Measurements from ENCODE around the gene CLDN24. TPM values are rescaled to one million over a fixed set of nuclear protein-coding genes. Genes with fewer than 3 reads are reported as not detected.

CLDN24 gene
- total RNA-seq, 1 donor from 2014 or later = not detected

- H3K9ac ChIP-seq = no peak overlapping the region
- no peak overlapping the region for H3K27ac Mint-ChIP-seq
- H3K27me3 Mint-ChIP-seq (ENCODE audit: insufficient read depth, low read depth) = peaks cover 5% of the 10 kb centered on the region
- no peaks in the 10 kb centered on the region for H3K27me3 ChIP-seq
- no peak overlapping the region for H2AFZ ChIP-seq (replicated peaks)
- H3K36me3 ChIP-seq = peaks cover under 1% of the 10 kb centered on the region
- no peaks in the 10 kb centered on the region for H3K9me3 Mint-ChIP-seq
- H3K4me1 Mint-ChIP-seq = peaks cover 3% of the 10 kb centered on the region
- peaks cover 31% of the 10 kb centered on the region for H3K36me3 Mint-ChIP-seq
- H3K4me3 Mint-ChIP-seq = no peak overlapping the region
- no peak for DNase-seq (ENCODE audit: low spot score)
- TF ChIP-seq EZH2phosphoT487 (IDR thresholded peaks at IDR 0.05) (no peak), CTCF (IDR thresholded peaks at IDR 0.05) (no peak), EZH2 (IDR thresholded peaks at IDR 0.05) (no peak)
- no peak overlapping the region for H3K4me2 ChIP-seq
- H3K4me3 ChIP-seq = no peak overlapping the region
- no peaks in the 10 kb centered on the region for H4K20me1 ChIP-seq (ENCODE audit: low read depth)
- no peaks in the 10 kb centered on the region for H3K4me1 ChIP-seq
- no peaks in the 10 kb centered on the region for H3K79me2 ChIP-seq (ENCODE audit: low read depth)
- H3K27ac ChIP-seq = no peak overlapping the region
- no peaks in the 10 kb centered on the region for H3F3A ChIP-seq (ENCODE audit: low read depth)
- no peaks in the 10 kb centered on the region for H3K9me3 ChIP-seq (ENCODE audit: low read depth)
Observed at GRCh38 chr4:183288955-183289354, 33.3 kb downstream of the CLDN24 start.

GRCh38 chr4:183287677-183288076, 34.5 kb downstream of the CLDN24 start:
- DNase-seq (ENCODE audit: low spot score) = no peak
- Histone ChIP-seq H3K4me3 (no peak overlapping the region), H3K9me3 (ENCODE audit: low read depth) (no peaks in the 10 kb centered on the region), H4K20me1 (ENCODE audit: low read depth) (no peaks in the 10 kb centered on the region), H3K4me1 (no peaks in the 10 kb centered on the region), H3K79me2 (ENCODE audit: low read depth) (no peaks in the 10 kb centered on the region), H3K9ac (no peak overlapping the region), H3K36me3 (peaks cover 5% of the 10 kb centered on the region), H2AFZ (replicated peaks) (no peak overlapping the region), H3F3A (ENCODE audit: low read depth) (no peaks in the 10 kb centered on the region), H3K27ac (no peak overlapping the region), H3K4me2 (no peak overlapping the region), H3K27me3 (no peaks in the 10 kb centered on the region)
- Mint-ChIP-seq H3K36me3 (peaks cover 31% of the 10 kb centered on the region), H3K27ac (no peak overlapping the region), H3K27me3 (ENCODE audit: insufficient read depth, low read depth) (peaks cover 5% of the 10 kb centered on the region), H3K4me1 (peaks cover 3% of the 10 kb centered on the region), H3K9me3 (no peaks in the 10 kb centered on the region), H3K4me3 (no peak overlapping the region)
- TF ChIP-seq CTCF (IDR thresholded peaks at IDR 0.05) (no peak), EZH2phosphoT487 (IDR thresholded peaks at IDR 0.05) (no peak), EZH2 (IDR thresholded peaks at IDR 0.05) (no peak)

DNA sequence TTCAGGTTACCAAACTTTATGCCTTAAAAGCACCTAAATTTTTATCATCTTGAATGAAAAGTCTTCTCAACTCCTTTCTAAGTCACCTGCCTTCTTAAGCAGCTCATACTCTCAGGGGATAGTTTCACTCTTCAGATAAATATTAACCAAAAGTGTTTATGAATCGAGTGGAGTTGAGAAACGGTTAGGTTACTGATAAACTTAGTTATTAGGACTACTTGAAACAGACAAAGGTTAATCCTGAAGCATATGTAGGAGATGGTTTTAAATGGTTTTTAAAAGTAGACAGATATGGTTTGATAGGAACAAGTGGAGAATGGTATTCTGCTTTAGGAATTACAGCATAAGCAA, 34.9 kb downstream of the CLDN24 start:
- H3K9me3 ChIP-seq (ENCODE audit: low read depth) = no peaks in the 10 kb centered on the region
- H3K9ac ChIP-seq = no peak overlapping the region
- H3K27me3 ChIP-seq = no peaks in the 10 kb centered on the region
- no peak overlapping the region for H3K27ac Mint-ChIP-seq
- peaks cover 29% of the 10 kb centered on the region for H3K36me3 Mint-ChIP-seq
- no peak overlapping the region for H3K4me2 ChIP-seq
- no peak overlapping the region for H2AFZ ChIP-seq (replicated peaks)
- H3K79me2 ChIP-seq (ENCODE audit: low read depth) = no peaks in the 10 kb centered on the region
- H3K27me3 Mint-ChIP-seq (ENCODE audit: insufficient read depth, low read depth) = peaks cover 5% of the 10 kb centered on the region
- no peaks in the 10 kb centered on the region for H4K20me1 ChIP-seq (ENCODE audit: low read depth)
- H3K4me1 ChIP-seq = no peaks in the 10 kb centered on the region
- H3F3A ChIP-seq (ENCODE audit: low read depth) = no peaks in the 10 kb centered on the region
- DNase-seq (ENCODE audit: low spot score) = no peak
- no peak for TF ChIP-seq CTCF (IDR thresholded peaks at IDR 0.05)
- no peak for TF ChIP-seq EZH2 (IDR thresholded peaks at IDR 0.05)
- no peak for TF ChIP-seq EZH2phosphoT487 (IDR thresholded peaks at IDR 0.05)
- H3K27ac ChIP-seq = no peak overlapping the region
- H3K36me3 ChIP-seq = peaks cover 5% of the 10 kb centered on the region
- no peak overlapping the region for H3K4me3 ChIP-seq
- peaks cover 3% of the 10 kb centered on the region for H3K4me1 Mint-ChIP-seq
- no peak overlapping the region for H3K4me3 Mint-ChIP-seq
- no peaks in the 10 kb centered on the region for H3K9me3 Mint-ChIP-seq
